Measurements from ENCODE around the gene ELFN1.
A peak's percentile ranks its signal among the peaks of the same experiment; 100 is the strongest.

Gene ELFN1

DNA sequence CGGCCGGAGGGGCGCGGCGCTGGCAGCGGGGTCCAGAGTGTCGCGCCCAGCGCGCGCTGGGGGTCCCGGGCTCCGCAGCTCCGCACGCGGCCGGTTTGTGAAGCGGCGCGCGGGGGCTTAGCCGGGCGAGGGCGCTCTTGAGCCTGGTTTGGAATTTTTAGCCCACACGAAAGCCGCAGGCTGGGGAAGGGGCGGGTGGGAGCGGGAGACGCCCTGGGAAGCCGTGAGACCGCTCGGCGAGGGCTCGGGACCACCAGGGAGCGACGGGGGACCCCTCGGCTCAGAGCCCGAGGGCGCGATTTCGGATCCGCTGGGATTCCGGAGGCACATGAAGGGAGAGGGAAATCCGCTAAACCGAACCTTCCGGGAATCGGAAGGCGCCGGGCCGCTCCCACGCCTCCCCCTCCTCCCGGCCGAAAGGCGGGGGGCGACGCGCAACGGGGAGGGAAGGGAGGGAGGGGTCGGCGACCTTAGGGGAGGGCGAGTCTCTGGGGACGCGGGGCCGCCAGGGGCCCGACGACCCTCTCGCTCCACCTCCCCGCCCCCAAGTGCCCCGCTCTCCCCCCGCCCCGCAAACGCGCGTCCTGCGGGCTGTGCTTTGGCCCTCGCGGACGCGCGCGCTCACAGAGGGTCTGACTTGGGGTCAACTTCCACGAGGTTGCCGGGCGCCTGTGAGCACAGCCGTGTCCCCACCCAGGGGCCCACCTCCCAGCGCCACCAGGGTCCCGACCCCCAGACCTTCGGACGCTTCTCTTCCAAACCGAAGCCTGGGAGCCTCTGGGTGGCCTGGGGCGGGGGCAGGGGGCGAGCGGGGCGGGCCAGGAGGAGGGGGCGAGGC, 5.1 kb upstream of the ELFN1 start:
- H3K27me3 Mint-ChIP-seq = peaks cover 42% of the 10 kb centered on the region
- peaks cover 4% of the 10 kb centered on the region for H3K4me1 Mint-ChIP-seq
- H3K27ac Mint-ChIP-seq = no peak overlapping the region
- H3K9me3 Mint-ChIP-seq = no peaks in the 10 kb centered on the region
- no peak overlapping the region for H3K4me3 Mint-ChIP-seq
- DNase-seq = peak; percentile 73
- no peaks in the 10 kb centered on the region for H3K36me3 Mint-ChIP-seq (ENCODE audit: low read depth)
- no peak for ATAC-seq

- peaks cover 4% of the 10 kb centered on the region for H3K4me1 Mint-ChIP-seq
- H3K27me3 Mint-ChIP-seq = peaks cover 42% of the 10 kb centered on the region
- no peak for DNase-seq
- no peak overlapping the region for H3K27ac Mint-ChIP-seq
- H3K9me3 Mint-ChIP-seq = no peaks in the 10 kb centered on the region
- no peak overlapping the region for H3K4me3 Mint-ChIP-seq
- ATAC-seq = no peak
- no peaks in the 10 kb centered on the region for H3K36me3 Mint-ChIP-seq (ENCODE audit: low read depth)
Measured at GRCh38 chr7:1665549-1666316, 4.3 kb upstream of the ELFN1 start.

GRCh38 chr7:1666317-1666822, 3.7 kb upstream of the ELFN1 start:
- peak; percentile 12 for DNase-seq
- no peak overlapping the region for H3K4me3 Mint-ChIP-seq
- H3K27ac Mint-ChIP-seq = no peak overlapping the region
- no peaks in the 10 kb centered on the region for H3K9me3 Mint-ChIP-seq
- H3K27me3 Mint-ChIP-seq = peaks cover 46% of the 10 kb centered on the region
- H3K4me1 Mint-ChIP-seq = peaks cover 4% of the 10 kb centered on the region
- no peaks in the 10 kb centered on the region for H3K36me3 Mint-ChIP-seq (ENCODE audit: low read depth)
- ATAC-seq = no peak

GRCh38 chr7:1666823-1667565, 3.1 kb upstream of the ELFN1 start:
- Mint-ChIP-seq H3K36me3 (ENCODE audit: low read depth) (no peaks in the 10 kb centered on the region), H3K4me1 (peaks cover 4% of the 10 kb centered on the region), H3K27me3 (peaks cover 45% of the 10 kb centered on the region), H3K27ac (no peak overlapping the region), H3K9me3 (no peaks in the 10 kb centered on the region), H3K4me3 (no peak overlapping the region)
- no peak for ATAC-seq
- DNase-seq = no peak

GRCh38 chr7:1667566-1668395, 2.3 kb upstream of the ELFN1 start:
- no peak for DNase-seq
- Mint-ChIP-seq H3K27ac (no peak overlapping the region), H3K36me3 (ENCODE audit: low read depth) (no peaks in the 10 kb centered on the region), H3K9me3 (no peaks in the 10 kb centered on the region), H3K4me3 (no peak overlapping the region), H3K27me3 (peaks cover 47% of the 10 kb centered on the region), H3K4me1 (peaks cover 4% of the 10 kb centered on the region)
- ATAC-seq = no peak

GRCh38 chr7:1668396-1669063, 1.5 kb upstream of the ELFN1 start:
- H3K9me3 Mint-ChIP-seq = no peaks in the 10 kb centered on the region
- no peak overlapping the region for H3K4me3 Mint-ChIP-seq
- DNase-seq = no peak
- ATAC-seq = no peak
- no peaks in the 10 kb centered on the region for H3K36me3 Mint-ChIP-seq (ENCODE audit: low read depth)
- peaks cover 3% of the 10 kb centered on the region for H3K4me1 Mint-ChIP-seq
- peaks cover 43% of the 10 kb centered on the region for H3K27me3 Mint-ChIP-seq
- no peak overlapping the region for H3K27ac Mint-ChIP-seq

GRCh38 chr7:1669064-1669951, 769 bp upstream of the ELFN1 start:
- Mint-ChIP-seq H3K27me3 (peaks cover 44% of the 10 kb centered on the region), H3K36me3 (ENCODE audit: low read depth) (no peaks in the 10 kb centered on the region), H3K4me1 (peaks cover 3% of the 10 kb centered on the region), H3K27ac (no peak overlapping the region), H3K4me3 (no peak overlapping the region), H3K9me3 (no peaks in the 10 kb centered on the region)
- DNase-seq (no peak), ATAC-seq (no peak)

DNA sequence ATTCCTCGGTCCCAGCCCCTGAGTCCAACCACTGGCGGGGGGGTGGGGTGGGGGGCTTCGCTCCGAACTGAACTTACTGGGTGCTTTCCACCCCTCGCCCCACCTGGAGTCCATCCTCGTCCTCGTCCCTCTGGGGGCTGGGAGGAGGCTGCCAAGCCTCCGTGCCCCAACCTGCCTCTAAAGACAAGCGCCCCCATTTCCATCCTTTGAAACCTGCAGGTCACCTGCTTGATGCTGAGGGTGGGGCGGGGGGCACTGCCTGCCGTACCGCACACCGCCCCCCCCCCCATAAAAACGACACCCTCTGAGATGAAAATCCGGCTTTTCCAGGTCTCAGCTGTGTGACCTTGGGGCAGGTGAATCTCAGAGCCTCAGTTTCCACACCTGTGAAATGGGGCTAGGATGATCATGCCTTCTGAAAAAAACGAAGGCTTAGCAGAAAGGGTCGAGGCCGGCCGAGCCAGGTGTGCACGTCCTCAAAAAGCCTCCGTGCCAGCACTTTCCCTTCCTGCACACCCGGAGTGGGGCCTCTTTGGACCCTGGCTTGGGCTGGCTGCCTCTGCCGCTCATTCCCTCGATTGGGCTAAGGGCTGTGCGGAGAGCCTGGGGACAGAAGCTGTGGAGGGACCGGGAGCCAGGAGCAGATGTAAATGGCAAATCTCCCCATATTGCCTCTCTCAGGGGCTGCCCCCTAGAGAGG, 967 bp downstream of the ELFN1 start:
- Mint-ChIP-seq H3K9me3 (no peaks in the 10 kb centered on the region), H3K36me3 (ENCODE audit: low read depth) (no peaks in the 10 kb centered on the region), H3K27ac (no peak overlapping the region), H3K4me1 (peaks cover 3% of the 10 kb centered on the region), H3K27me3 (peaks cover 44% of the 10 kb centered on the region), H3K4me3 (no peak overlapping the region)
- ATAC-seq (no peak), DNase-seq (no peak)

DNA sequence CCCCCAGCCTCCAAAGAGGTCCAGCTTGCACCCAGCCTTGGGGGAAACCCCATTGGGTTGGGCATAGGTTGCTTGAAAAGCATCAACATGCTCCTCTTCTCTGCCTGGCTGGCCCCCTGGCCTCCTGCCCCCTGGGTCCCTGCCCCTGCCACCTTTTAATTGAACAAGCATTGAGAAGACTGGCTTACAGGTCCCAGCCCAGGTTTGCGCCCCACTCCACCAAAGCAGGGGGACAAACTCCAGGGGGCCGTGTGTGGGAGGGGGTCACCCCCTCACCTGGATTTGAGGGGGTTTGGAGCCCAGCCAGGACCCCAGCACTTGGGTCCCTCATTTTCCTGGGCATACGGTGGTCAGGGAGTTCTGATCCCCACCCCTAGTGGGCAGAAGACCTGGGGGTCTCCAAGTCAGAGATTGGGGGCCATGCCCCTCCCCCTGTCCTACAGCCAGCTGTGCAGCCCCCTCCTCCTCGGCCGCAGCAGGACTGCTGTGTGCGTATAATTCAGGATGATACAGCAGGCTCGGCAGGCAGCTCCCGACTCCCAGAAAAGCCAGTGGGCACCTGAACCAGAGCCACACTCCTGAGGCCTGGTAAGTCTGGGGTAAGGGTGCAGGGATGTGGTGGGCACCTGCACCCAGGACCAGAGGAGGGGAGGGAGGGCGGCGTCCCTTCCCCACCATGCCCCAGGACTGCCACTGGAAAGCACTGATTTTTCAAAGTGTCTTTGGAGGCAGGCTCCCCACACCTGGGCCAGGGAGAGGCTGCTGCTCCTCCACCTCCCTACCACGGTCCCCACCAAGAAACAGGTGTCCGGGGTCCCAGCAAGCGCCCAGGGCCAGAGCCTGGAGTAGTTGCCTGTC, 1.7 kb downstream of the ELFN1 start:
- Mint-ChIP-seq H3K36me3 (ENCODE audit: low read depth) (no peaks in the 10 kb centered on the region), H3K9me3 (no peaks in the 10 kb centered on the region), H3K27ac (no peak overlapping the region), H3K4me1 (peaks cover 3% of the 10 kb centered on the region), H3K4me3 (no peak overlapping the region), H3K27me3 (peaks cover 46% of the 10 kb centered on the region)
- ATAC-seq (no peak), DNase-seq (no peak)

GRCh38 chr7:1672851-1673486, 2.9 kb downstream of the ELFN1 start:
- Mint-ChIP-seq H3K36me3 (ENCODE audit: low read depth) (no peaks in the 10 kb centered on the region), H3K4me3 (no peak overlapping the region), H3K4me1 (peaks cover 3% of the 10 kb centered on the region), H3K9me3 (no peaks in the 10 kb centered on the region), H3K27ac (no peak overlapping the region), H3K27me3 (peaks cover 42% of the 10 kb centered on the region)
- ATAC-seq = no peak
- no peak for DNase-seq

GRCh38 chr7:1673581-1674118, 3.6 kb downstream of the ELFN1 start:
- Mint-ChIP-seq H3K4me1 (peaks cover 3% of the 10 kb centered on the region), H3K27ac (no peak overlapping the region), H3K9me3 (no peaks in the 10 kb centered on the region), H3K4me3 (no peak overlapping the region), H3K27me3 (peaks cover 36% of the 10 kb centered on the region), H3K36me3 (ENCODE audit: low read depth) (no peaks in the 10 kb centered on the region)
- ATAC-seq = no peak
- no peak for DNase-seq
